Measurements from ENCODE around the gene SIAH3.
"Not testable (repeated sequence)": the region's sequence is repeated elsewhere in the genome, so short reads cannot be mapped to it uniquely, and the experiment has no call there.

The SIAH3 gene

DNA sequence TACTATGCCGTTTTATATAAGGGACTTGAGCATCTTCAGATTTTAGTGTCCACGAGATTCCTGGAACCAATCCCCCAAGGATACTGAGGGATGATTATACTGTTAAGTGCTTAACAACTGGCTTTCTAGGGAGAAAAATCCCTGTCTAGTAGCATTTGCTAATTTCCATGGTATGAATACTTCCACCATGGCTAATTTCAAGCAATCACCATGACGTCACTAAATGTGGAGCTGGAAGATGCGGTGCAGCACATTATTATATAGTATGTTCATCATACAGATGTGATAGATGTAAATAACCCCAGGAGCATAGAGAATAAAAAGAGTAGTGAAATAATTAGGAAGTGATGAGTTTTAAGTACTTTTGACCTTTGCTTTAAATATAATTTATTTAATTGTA is 72.7 kb downstream of the SIAH3 start:
- DNase-seq = no peak

GRCh38 chr13:45776748-45777147 is 74.8 kb downstream of the SIAH3 start:
- no peak for DNase-seq

DNA sequence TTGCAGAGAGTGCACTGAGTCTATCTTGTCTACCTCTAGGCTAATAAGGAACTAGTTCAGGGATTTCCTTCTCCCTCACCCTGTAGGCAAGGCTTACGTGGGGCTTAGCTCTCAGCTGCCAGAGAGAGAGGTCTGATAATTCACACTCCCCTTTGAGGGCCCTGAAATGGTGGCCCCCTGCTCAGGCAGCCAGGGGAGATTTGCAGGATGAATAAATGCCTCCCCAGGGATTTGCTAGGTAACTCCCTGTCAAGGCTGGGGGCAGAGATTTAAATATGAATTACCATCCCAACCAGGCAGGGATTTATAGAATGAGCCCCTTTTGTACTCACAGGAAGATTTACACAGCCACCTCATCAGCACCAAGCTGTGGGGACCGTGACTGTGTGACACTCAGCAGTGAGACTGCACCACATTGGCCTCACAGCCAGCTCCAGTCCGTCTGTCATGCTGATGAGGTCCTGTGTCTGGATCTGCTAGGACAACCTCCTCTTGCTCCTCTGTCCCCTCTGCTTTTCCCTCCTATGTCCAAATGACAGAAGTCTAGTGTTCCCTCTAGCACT is 76.1 kb downstream of the SIAH3 start:
- DNase-seq = no peak

DNA sequence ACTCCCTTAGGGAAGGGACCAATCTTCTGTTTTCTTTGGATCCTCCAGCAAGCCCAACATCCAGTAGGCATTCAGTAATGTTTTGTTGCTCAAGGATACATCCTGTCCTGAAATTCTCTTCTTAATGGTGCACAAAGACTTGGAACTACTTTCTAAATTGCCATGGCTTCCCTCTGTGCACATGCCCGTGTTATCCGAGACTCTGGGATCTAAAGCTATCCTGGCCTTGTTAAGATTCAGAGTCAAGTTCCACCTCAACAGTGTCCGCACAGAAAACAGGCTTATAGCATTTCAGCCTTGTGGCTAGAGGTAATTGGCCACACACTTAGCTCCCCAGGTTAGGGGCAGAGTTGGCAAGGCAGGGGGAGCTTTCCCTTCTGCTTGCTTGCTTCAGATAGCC is 77.6 kb downstream of the SIAH3 start:
- DNase-seq = no peak

DNA sequence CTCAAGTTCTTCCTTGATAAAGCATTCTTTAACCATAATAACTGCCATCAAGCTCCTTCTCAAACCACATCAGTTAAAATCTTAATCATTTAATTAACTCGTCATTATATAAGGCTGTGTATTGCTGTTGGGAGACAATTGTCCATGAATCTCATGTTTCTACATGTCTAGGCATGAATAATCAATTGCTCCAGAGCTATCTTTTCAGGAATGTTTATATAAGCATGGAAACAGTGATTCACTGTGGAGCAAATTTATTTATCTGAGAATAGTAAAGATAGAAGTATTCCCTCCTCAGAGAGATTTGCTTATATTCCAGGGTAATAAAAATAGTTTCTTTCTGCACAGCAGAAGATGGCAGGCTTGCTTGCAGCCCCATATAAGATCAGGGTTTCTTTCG is 78.3 kb downstream of the SIAH3 start:
- no peak for DNase-seq

DNA sequence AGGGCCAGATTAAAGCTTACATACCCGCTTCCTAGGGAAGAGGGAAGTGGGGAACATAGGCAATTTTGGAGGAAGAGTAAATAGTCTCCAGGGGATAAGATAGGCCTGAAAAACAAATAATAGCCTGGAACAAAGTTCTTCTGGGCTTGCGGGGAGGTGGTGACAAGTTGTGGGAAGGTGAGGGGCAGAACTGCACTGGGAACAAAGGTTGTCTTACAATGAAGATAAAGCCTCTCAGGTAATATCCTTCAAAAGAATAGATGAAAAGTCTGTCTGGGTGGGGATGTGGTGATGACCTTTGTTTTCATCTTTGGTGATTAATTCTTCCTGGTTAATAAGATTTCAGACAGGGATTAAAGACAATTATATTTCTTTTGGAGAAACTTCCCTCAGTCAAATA is 80.7 kb downstream of the SIAH3 start:
- no peak for DNase-seq

DNA sequence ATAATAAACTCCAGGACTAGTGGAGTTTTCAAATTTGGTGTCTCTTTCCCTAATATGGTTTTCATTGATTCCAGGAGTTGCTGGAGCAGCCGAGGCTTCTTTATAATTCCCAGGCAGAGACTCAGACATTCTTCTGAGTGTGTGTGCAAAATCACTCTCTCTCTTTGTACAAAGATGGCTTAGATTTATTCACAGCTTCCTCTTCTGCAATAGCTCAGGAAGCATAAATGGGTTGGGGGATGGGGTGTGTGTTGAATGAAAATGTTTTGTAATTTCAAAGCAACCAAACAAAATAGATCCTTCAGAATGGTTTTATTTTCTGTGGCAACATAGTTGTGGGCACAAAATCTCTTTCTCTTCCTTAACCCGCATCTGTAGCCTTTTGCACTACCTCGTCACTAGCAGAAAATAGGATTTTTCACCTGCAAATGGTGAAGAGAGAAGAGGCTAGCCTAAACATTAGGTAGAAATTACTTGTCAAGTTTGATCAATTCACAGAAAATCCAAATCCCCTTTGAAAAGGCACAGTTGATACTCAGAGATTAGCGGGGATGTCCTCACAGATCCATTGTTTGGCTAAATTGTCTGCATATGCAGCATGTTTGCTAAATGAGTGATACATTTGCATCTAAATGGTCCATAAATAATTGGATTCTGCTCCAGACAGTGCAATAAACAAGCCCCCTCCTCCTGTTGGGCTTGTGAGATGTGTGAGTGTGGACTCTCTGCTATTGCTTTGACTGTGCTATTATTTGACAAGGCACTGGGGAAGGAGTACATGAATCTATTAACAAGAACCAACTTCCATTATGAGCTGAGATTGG is 82.7 kb downstream of the SIAH3 start:
- DNase-seq = peak; percentile 61

GRCh38 chr13:45765464-45765863 is 86.1 kb downstream of the SIAH3 start:
- DNase-seq = no peak

DNA sequence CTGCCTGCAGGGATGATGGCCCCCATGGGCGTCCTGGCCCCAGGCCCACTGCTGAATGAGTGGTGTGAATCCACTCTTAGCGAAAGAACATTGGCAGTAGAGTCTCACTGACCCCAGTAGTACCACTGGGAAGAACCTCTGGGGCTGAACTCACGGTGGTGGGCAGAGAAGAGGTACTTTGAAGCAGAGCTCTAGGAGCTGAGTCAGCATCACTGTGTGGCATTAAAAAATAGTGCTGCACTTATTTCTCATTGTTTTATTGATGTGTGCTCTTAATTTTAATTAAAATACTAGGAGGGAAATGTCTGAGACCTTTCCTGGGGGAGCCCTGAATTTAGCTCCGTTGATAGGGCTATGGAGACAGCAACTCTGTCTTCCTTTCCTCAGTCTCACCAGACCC is 88.1 kb downstream of the SIAH3 start:
- DNase-seq = no peak

DNA sequence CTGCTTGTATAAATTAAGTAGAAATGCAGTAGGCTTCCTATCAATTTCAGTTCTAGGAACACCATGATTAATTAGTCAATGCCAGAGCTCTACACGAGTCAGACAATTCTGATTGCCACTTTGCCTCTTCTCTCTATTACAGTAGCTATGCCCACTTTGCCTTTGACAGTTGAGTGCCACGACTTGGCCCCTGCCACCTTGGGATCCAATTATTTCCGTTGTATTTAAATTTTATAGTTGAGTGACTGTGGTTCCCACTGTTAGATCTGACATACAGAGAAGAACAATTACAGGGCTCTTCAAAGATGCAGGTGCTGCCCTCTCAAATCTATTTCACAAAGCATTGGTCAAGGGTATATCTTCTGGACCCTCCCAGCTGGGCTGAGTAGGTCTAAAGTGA is 94.0 kb downstream of the SIAH3 start:
- not testable (repeated sequence) for DNase-seq

DNA sequence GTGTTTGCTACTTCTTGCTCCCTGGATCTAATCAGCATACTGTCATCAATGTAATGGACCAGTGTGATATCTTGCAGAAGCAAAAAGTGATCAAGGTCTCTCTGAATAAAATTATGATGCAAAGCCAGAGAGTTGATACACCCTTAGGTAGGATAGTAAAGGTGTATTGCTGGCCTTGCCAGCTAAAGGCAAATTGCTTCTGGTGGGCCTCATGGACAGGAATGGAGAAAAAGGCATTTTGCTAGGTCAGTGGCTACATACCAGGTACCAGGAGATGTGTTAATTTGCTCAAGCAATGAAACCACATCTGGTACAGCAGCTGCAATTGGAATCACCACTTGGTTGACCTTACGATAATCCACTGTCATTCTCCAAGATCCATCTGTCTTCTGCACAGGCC is 95.1 kb downstream of the SIAH3 start:
- not testable (repeated sequence) for DNase-seq

DNA sequence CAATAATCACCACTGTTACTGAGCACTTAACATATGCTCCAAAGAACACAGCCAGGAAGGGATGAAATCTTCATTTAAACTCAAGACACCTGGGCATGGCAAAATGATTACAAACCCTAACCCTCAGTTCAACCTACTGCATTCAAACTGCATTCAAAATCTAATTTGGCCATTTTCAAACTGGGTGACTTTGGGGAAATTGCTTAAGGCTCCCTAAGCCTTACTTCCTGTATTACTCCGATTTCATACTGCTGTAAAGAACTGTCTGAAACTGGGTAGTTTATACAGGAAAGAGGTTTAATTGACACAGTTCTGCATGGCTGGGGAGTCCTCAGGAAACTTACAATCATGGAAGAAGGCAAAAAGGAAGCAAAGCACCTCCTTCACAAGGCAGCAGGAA is 99.0 kb downstream of the SIAH3 start:
- peak; percentile 24 for DNase-seq

- DNase-seq = no peak
Observed at GRCh38 chr13:45751885-45752284, 99.7 kb downstream of the SIAH3 start.

- no peak for DNase-seq
Observed at GRCh38 chr13:45750566-45750965, 101.0 kb downstream of the SIAH3 start.

- DNase-seq = no peak
Observed at GRCh38 chr13:45748941-45749759, 102.4 kb downstream of the SIAH3 start.

GRCh38 chr13:45747071-45747470 is 104.5 kb downstream of the SIAH3 start:
- peak; percentile 31 for DNase-seq

DNA sequence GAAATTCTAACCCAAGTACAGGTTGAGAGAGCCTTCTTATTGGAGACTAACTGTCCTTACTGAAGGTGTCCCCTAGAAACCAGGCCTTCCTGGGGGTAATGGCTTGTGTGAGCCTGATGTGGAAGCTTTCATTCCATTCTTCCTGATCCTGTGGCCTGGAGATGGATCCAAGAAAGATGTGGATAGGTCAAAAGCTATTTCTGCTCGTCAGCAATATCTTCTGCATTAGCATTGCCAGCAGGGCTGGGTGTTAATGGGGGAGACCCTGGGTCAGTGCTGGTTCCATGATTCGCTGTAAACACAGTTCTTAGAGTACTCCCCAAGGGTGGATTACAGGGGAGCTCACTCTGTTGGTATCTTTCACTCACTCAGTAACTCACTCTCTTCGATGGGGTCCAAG is 106.6 kb downstream of the SIAH3 start:
- no peak for DNase-seq

DNA sequence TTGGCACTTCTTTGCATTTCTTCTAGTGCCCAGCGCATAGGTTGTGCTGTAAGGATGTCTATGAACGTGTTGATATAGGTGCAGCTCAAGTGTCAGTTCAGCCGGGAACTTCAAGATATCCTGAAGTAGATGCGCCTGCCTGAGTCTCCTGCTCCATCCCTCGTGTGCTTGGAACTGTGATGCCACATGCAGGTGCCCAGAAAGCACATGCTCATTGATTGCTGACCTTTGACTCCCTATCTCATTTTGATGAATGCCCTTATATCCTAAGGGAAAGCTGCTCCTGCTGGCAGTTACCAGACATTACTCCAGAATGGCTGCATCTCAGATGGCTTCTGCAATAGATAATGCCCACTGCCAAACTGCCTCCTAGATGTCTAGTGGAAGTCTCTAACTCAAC is 108.6 kb downstream of the SIAH3 start:
- DNase-seq = no peak

- peak; percentile 72 for DNase-seq
Observed at GRCh38 chr13:45737571-45738017, 114.0 kb downstream of the SIAH3 start.

DNA sequence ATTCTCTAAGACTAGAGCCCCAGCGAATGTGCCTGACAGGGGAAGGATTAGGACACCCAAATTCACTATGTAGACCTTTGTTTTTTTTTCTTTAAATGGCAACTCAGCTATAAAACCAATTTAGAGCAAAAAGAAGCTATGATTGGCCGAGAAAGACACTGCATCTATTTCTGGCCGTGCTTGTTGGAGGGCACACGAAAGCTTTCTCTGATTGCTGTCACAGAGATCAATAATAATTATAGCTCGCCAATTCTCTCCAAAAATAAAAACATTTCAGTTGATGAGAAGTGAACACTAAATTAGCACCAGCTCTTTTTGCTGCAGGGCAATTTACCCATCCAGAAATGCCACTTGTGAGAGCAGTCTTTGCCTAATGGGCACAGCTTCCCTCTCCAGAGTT is 118.2 kb downstream of the SIAH3 start:
- no peak for DNase-seq

GRCh38 chr13:45732916-45733315 is 118.6 kb downstream of the SIAH3 start:
- DNase-seq = no peak

GRCh38 chr13:45731455-45731854 is 120.1 kb downstream of the SIAH3 start:
- no peak for DNase-seq

- peak; percentile 62 for DNase-seq
Observed at GRCh38 chr13:45728759-45729158, 122.8 kb downstream of the SIAH3 start.

Data from hematopoietic multipotent progenitor cell treated with erythropoietin and hydrocortisone succinate and interleukin-3 and kit ligand, for 4 days (in vitro differentiated cells).